NCI-H1436 treated with DMSO at 0.1 percent for 48 hours (cell line): ENCODE data around the gene LCN9.
"Not testable (repeated sequence)": the region's sequence is repeated elsewhere in the genome, so short reads cannot be mapped to it uniquely, and the experiment has no call there.

Experiments used
- DNase-seq: peaks from one replicate; lab custom pipeline; 2025; lab: John Stamatoyannopoulos, UW

Gene LCN9

GRCh38 chr9:135671591-135672041 is 8.5 kb downstream of the LCN9 start:
- no peak for DNase-seq

GRCh38 chr9:135672786-135673185 is 9.7 kb downstream of the LCN9 start:
- not testable (repeated sequence) for DNase-seq

- DNase-seq, result no peak
Observed at GRCh38 chr9:135673941-135674340, 10.8 kb downstream of the LCN9 start.

- no peak for DNase-seq
Observed at GRCh38 chr9:135674977-135675376, 11.9 kb downstream of the LCN9 start.

DNA sequence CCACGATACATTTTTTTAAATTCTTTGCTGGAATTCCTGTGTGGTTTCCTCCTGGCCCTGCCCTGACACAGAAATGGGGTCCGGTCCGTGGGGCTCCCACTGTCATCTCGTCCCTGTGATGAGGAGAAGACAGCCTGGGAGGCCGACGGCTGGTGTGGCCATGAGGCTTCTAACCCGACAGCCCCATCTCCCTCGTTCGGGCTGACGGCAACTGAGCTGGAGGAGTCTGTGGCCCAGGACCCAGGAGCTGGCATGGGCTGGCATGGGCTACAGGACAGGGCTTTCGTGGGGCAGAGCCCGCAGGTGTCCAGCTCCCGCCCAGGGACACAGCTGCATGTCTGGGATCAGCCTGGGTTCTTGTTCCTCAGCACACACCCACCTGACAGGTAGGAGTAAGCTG is 13.8 kb downstream of the LCN9 start:
- DNase-seq, result no peak

DNA sequence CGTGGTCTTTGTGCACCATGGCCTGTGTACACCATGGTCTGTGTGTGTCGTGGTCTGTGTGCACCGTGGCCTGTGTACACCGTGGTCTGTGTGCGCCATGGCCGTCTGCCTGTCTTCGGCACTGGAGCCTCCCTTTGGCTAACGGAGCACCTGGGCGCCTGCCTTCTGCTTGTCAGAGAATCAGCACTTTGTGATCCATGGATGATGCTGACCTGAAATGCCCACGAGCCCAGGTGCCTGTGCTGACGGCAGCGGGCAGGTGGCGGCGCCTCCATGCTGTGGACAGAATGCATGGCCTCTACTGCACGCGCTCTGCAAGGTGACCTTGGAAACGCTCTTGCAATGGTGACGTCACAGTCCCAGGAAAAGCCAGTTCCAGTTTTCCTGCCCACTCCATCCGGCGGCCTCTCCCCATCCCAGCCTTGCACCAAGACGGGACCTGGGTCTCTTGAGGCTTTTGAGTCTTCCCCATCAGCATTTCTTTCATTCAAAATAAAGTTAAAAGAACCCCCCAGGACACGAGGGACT is 14.6 kb downstream of the LCN9 start:
- DNase-seq, result no peak

DNA sequence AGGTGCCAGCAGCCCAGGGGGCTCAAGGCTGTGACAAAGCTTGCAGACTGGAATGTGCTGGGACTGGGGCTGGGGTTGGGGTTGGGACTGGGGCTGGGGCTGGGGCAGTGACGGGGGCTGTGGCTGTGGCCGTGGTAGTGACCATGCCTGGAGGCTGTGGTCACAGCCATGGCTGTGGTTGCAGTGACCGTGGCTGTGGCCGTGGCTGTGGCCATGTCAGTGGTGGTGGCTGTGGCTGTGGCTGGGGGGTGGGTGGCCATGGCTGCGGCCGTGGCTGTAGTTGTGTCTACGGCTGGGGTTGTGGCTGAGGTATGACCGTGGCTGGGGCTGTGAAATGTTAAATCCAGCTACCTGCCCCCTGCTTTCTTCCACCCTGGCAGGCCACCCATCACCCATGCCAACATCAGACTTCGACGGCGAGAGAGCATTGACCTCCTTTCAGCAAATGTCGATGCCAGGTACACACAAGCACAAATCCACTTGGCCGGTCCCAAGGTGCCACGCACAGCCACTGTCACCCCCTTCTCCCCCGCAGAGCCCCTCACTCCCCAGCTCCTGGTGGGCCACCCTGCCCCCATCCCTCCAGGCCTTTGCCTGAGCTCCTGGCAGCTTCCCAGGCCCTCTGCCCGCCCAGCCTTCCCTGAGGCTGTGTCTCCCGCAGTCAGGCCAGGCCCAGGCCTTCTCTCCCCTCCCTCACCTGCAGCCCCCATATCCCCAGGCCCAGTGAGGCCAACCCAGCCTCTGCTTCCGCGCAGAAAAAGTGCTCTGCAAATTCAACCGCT is 15.3 kb downstream of the LCN9 start:
- no peak for DNase-seq

GRCh38 chr9:135680056-135680455 is 16.9 kb downstream of the LCN9 start:
- no peak for DNase-seq

DNA sequence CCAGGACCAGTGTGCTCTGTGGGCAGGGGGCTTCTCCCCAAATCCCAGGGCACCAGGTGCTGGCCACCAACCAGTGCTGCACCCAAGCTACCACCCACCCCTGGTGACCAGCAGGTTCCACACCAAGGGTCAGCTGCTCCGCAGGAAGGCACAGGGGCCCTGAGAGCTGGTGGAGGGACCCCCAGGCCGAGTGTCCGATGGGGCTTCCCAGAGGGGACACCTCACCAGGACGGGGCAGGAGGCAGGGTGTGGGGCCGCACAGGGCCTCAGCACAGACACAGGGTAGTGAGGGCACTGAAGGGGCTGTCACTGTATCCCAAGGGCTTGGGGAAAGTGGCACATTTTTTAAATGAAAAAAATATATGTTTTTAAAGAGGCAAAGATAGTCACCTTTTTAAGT is 18.1 kb downstream of the LCN9 start:
- DNase-seq, result no peak

GRCh38 chr9:135683401-135684034 is 20.4 kb downstream of the LCN9 start:
- DNase-seq, result no peak

DNA sequence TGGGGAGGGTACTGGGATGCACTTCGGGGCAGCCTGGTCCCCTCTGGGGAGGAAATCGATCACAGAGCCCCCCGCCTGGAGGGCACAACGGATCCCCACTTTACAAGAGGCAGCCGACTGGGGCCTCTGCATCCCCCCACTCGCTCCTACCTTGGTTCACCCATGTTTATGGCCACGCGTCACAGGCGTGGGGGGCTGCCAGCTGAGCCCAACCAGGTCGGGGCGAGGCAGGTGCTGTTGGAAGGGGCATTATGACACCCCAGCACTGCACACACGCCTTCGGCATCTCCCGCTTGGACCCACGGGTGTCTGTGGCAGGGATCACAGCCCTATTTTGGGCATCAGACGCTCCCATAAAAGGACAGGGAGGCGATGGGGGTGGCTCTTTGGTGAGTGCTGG is 21.6 kb downstream of the LCN9 start:
- DNase-seq, result no peak

- no peak for DNase-seq
Observed at GRCh38 chr9:135687216-135687615, 24.1 kb downstream of the LCN9 start.

- no peak for DNase-seq
Observed at GRCh38 chr9:135689011-135689410, 25.9 kb downstream of the LCN9 start.

- DNase-seq, result no peak
Observed at GRCh38 chr9:135690836-135691570, 27.9 kb downstream of the LCN9 start.

- no peak for DNase-seq
Observed at GRCh38 chr9:135692410-135692809, 29.3 kb downstream of the LCN9 start.

GRCh38 chr9:135693265-135693664 is 30.2 kb downstream of the LCN9 start:
- DNase-seq, result no peak

- DNase-seq, result no peak
Observed at GRCh38 chr9:135693771-135694170, 30.7 kb downstream of the LCN9 start.

DNA sequence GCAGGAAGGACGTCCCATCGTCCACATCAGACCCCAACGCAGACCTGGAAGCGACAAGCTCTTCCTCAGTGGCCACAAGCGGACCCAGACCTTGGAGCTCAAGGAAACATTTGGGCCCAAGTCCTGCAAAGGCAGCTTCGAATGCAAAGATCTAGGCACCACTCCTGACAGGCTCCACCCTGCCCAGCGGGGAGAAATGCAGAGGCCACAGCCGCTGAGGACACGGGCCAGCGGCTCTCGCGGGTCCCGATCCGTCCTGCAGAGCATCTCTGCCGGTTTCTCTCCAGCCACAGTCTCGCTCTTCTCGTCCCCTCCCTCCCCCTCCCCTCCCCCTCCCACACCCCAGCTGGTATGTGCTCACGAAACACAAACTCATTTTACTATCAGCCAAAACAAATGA is 31.3 kb downstream of the LCN9 start:
- DNase-seq, result no peak

DNA sequence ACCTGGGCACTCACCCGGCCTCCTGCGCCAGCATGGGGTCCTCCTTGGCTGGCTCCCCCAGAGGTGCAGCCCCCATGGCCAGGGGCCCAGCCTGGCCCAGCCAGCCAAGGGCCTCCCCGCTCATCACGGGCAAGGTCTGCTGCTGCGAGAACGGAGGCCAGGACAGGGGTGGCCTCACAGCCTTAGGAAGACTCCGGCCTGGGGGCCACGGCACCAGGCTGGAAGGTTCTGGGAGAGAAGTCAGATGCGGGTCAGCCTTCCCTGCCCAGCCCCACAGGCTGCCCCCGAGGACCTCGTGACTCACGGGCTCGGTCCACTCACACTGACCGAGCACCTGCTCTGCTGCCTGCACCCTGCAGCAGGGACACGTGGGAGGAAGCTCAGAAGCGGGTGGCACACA is 31.9 kb downstream of the LCN9 start:
- no peak for DNase-seq

- no peak for DNase-seq
Observed at GRCh38 chr9:135695642-135696041, 32.5 kb downstream of the LCN9 start.

DNA sequence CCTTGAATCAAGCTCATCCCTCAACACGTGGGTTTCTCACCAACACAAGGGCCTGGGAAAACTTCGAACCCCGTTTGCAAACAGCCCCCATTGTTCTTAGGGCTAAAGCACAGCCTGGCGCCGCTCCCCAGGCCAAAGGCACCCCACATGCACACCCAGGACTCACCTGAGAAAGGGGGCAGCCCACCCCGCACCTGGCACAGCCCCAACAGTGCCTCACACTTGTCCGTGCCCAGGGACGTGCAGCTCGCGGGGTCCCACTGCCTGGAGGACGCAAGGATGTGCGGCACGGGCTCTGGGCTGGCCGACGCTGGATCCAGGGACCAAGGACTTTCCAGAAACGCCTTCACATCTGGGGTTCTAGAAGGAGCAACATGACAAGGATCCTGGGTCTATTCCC is 33.3 kb downstream of the LCN9 start:
- no peak for DNase-seq

DNA sequence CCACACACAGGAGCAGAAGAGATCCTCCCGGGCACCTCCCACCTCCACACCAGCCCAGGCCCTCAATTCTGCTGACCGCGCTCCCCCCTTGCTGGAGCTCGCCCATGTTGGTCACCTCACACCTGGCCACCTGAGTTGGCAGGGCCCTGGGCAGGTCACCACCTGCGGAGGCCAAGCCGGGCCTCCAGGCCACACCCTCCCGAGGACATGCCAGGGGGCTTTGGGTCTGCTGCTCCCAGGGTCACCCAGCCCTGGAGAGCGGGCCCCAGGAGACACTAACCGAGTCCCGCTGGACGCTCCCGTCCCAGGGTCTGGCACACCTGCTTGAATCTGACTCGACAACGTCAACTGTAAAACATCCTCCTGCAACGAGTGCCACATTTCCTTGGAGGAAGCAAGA is 34.1 kb downstream of the LCN9 start:
- DNase-seq, result no peak

DNA sequence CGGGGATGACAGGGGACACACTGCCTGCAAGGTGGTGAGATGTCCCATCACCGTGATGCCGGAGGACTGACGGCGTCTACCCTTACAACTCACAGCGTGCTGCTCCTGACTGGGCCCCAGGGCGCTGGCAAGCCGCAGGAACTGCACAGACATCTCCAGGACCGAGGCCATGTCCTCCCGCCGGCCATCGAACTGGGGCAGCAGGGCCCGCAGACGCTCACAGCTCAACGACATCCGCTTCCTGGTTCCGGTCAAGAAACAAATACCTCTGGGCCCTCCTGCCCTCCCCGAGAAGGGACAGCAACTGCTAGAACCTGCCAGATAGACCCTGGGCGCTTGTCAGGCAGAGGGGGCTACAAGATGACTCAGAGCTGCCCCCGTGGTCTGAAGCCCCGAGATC is 35.1 kb downstream of the LCN9 start:
- no peak for DNase-seq
